ENCODE results near the gene KLB. TPM values are rescaled to one million over a fixed set of nuclear protein-coding genes. Genes with fewer than 3 reads are reported as not detected.

Gene KLB
- total RNA-seq, result under 0.01 TPM in 2 replicates

GRCh38 chr4:39406763-39407583 is at the start of gene KLB:
KLB (plus strand) TSS chr4:39406930; CDS start chr4:39406950, 20 bp downstream.

GRCh38 chr4:39365830-39366771 is 40.6 kb upstream of the KLB start, which contains the start of gene RFC1:
RFC1 (minus strand) TSS chr4:39366362; CDS start chr4:39366241, 121 bp downstream.

GRCh38 chr4:39458505-39459300 is 52.0 kb downstream of the KLB start, which contains the start of the genes LIAS and RPL9:
LIAS (plus strand) TSS chr4:39459056; CDS start chr4:39459118, 62 bp downstream.
RPL9 (minus strand) TSS chr4:39458922; CDS start chr4:39458439, 483 bp downstream.

Other genes with a start within 250 kb of the KLB start
- 16.7 and 22.5 TPM in 2 replicates for gene WDR19, start 224.4 kb upstream of the KLB start, total RNA-seq
- 51.9 and 66.3 TPM in 2 replicates for gene RFC1, start 40.6 kb upstream of the KLB start, total RNA-seq
- gene RPL9, start 52.0 kb downstream of the KLB start, total RNA-seq, result 1,708 and 3,288 TPM in 2 replicates
- gene LIAS, start 52.1 kb downstream of the KLB start, total RNA-seq, result 15.0 and 18.8 TPM in 2 replicates
- 59.6 and 61.9 TPM in 2 replicates for gene UGDH, start 120.5 kb downstream of the KLB start, total RNA-seq
- gene SMIM14, start 231.9 kb downstream of the KLB start, total RNA-seq, result 22.6 and 32.0 TPM in 2 replicates